COR-L47 (cell line): ENCODE data around the gene TLR4.

Source experiments
- DNase-seq: peaks from one replicate; lab custom pipeline; 2025; lab: John Stamatoyannopoulos, UW

The TLR4 gene

GRCh38 chr9:117715411-117715989, 11.3 kb downstream of the TLR4 start:
- no peak for DNase-seq

- DNase-seq = no peak
Observed at GRCh38 chr9:117718085-117718484, 13.9 kb downstream of the TLR4 start.

- DNase-seq = no peak
Observed at GRCh38 chr9:117718701-117719100, 14.5 kb downstream of the TLR4 start.

DNA sequence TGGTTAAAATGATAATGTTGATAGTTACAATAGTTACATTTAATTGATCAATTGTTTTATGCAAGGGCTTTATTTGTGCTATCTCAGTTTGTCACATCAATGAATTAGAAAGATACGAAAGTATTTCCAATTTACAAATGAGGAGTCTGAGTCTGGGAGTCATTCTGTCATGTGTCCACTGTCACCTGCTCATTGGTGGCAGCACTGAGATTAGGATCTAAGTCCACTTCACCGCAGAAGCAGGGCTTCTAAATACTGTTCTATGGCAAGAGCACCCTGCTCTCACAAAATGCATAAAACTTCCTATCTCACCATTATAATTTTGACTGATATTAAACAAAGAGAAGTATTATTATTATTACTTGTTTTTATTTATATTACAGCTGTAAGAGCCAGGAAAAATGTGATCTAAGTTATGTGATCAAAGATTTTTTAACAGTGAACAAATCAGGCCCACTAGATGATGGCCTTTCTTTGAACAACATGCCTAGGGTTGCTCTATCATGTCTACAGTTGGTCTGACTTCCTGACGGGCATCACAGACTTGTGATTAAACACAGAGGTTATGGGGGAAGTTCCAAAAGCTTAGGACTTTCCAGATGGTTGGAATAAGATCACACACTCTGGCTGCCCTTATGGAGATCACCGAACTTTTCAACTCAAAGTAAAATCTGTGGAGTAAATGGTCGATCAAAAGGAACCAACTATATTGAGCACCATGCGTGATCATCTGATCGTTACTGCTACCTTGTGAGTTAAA, 15.1 kb downstream of the TLR4 start:
- no peak for DNase-seq

DNA sequence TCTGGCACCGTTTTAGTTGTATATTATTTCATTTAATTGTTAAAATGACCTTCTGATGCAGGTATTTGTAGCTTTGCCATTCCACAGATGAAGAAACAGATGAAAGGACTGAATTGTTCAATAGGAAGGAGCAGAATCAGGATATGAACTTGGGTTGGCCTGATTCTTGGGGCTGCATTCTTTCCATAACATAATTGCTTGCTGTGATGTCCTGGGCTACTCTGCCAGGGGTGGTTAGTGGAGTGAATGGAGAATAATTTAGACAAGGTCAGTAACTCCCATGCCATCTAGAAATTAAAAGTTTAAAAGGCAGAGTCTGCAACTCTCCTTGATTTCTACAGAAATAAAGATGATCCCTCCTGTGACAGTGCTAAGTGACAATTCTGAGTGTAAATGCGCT, 15.9 kb downstream of the TLR4 start:
- DNase-seq = no peak

DNA sequence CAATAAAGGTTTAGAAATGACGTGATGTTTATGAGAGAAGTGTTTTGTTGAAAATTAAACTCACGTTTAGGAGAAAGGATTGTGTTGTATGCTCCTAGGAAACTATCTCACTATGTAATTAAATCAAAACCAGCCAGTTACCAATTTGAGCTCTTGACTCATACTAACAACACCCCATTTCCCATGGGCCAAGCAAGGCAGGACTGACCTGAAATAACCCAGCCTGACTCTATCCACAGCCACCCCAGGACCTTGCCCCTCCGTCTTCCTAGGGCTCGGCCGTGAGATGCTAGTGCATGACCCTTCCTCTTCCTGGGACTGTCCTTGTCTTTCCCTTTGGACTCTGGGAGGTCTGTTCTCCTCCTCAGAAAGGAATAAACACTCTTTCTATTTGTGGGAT, 16.4 kb downstream of the TLR4 start:
- DNase-seq = no peak

DNA sequence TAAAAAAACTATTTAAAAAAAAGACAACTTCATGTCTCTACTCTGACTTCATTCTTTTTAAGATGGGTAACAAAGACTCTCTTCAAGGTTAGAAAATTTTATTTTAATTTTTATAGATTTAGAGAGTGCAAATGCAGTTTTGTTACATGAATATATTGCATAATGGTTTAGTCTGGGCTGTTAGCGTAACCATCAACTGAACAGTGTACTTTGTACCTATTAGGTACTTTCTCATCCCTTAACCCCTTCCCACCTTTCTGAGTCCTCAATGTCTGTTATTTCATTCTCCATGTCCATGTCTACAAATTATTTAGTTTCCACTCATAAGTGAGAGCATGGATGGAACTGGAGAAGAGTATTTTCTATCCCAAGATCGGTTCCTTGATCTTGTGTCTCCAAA, 16.8 kb downstream of the TLR4 start:
- DNase-seq = no peak

- DNase-seq = no peak
Observed at GRCh38 chr9:117722108-117722761, 18.0 kb downstream of the TLR4 start.

- no peak for DNase-seq
Observed at GRCh38 chr9:117723986-117724625, 19.9 kb downstream of the TLR4 start.

GRCh38 chr9:117725426-117725887, 21.3 kb downstream of the TLR4 start:
- no peak for DNase-seq

- no peak for DNase-seq
Observed at GRCh38 chr9:117729375-117729774, 25.2 kb downstream of the TLR4 start.

GRCh38 chr9:117732494-117732893, 28.3 kb downstream of the TLR4 start:
- DNase-seq = no peak

DNA sequence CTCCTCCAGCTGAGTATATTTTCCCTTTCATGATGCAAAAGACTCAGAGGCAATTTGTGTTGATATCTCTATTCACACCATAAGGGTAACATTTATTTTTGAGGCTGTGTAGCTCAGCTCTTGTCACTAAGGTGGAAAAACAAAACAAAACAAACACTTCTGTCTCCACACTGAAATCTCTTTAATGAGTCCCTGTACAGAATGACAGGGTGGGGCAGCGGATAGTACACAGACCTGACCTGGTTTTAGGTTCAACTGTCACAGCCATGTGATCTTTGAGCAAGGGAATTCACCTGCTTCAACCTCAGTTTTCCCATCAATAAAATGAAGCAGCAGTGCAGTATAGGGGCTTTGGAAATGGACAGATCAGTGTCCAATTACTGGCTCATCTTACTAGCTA, 29.3 kb downstream of the TLR4 start:
- DNase-seq = no peak

GRCh38 chr9:117734082-117734481, 29.9 kb downstream of the TLR4 start:
- DNase-seq = no peak

DNA sequence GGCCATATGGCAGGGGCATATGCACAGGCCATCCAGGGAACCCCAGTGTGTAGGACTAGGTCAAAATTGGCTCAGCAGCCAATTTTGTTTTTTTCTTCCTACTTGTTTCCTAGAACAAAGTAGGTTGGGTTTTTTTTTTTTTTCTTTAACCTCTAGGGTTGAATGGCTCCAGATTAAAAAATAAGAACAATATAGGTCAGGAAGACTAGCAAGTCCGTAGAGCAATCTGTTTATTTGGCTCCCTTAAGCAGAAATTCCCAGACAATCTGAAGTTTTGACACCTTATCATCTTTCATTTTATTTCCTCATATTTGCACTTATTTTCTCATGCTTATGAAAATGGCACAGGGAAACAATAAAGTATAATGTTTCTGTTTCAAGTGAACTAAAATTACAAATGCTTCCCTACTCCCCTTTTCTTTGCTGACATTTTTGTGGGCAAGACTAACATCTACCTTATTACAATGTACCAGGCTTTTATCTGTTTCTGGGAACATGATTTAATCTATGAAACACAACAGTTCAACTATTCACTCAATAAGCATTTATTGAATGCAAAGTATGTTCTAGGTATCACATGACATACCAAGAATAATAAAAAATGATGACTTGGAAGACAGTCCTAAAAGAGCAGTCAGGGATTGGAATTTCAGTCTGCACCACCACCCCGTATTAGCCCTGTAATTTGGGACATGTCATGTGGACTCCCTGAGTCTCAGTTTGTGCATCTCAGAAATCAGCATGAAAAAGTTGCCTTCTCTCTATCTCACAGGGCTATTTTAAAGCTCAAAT, 30.5 kb downstream of the TLR4 start:
- DNase-seq = no peak

GRCh38 chr9:117737721-117738226, 33.6 kb downstream of the TLR4 start:
- no peak for DNase-seq

DNA sequence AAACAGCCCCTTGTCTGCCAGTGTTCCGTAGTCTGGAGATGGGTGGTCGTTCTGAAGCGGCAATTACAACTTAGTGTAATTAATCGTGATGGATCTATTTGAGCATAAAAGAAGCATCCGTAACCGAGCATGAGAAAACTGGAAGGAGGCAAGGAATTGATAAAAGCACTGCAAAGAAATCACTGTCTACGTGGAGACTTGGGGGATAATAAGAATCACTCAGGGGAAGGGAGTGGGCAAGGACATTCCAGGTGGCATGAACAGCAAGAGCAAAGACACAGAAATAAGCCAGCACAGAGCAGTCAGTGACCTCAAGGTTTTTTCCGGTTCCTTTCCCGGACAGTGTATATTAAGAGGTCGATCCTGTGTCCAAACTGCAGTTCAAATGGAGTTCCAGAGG, 35.0 kb downstream of the TLR4 start:
- no peak for DNase-seq

DNA sequence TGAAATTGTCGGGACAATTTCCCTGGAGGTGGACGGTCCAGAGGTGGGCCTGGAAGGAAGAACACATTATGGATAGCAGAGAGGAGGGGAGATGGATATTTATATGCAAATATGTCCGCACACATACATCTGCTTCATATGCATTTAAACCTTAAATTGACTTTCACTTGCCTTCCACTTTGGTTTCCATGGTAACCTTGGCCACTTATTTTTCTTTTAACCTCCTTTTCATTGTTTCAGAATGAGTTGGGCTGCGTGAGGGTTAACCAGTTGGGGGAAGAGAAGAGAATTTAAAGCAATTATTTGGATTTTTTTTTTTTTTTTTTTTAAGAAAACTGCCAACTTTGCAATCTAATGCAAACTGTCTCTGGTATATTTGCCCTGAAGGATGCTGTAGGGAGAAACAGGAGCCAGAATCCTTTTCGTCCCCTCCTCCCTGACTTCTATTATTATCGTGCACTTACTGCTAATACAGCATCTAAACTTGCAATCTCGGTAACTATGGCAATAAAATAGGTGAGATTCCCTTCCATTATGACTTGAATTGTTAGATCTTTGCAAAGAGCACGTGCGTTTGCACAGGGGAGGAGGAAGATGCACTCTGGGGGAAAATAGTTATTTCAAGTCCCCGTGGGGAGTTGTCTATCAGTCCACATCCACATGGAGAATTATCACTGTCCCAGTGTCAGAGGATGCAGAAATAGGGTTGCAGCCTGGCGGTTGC, 35.6 kb downstream of the TLR4 start:
- no peak for DNase-seq

DNA sequence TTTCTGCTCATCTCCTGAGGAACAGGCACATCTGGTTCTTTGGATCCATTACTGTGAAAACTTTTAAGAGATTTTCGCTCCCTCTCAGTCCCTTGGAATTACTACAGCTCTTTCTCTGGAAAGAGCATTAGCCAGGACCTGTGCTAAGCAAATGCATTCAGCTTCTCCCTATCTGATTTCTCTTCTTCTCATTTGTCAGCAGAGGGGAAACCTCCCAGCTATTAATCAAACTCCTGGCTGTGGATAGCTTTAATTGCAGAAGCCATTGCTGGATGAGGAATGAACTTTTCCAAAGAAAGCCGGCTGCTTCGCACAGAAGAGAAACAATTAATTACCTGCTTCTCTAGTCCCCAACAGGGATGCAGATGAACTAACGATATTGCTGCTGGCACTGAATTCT, 37.9 kb downstream of the TLR4 start:
- no peak for DNase-seq

GRCh38 chr9:117744369-117744768, 40.2 kb downstream of the TLR4 start:
- DNase-seq = no peak

DNA sequence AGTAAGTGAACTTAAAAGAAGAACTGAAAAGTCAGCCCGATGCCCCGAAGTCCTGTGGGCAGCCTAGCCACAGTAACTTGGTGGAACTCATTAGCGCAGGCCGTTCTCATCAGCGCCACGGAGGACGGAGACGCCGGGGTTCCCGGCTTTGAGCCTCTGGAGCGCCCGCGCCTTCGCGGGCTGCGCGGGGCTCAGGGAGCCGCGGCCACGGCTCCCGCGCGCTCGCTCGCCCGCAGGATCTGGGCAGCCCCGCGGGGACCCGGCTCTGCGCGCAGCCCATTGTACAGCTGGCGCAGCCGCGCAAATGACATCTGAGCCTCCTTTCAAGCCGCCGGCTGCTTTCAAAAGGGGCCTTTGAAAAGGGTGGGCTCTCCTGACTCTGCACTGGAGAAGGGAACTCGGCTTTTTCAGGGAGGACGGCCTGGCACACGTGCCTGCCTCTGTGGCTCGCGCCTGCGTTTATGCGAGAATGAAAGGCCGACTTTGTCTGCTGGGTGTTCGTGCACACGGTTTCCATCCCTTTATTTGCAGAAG, 40.7 kb downstream of the TLR4 start:
- no peak for DNase-seq
